IMR-90 (cell line): ENCODE results near the gene DHX34. TPM values are rescaled to one million over a fixed set of nuclear protein-coding genes. Genes with fewer than 3 reads are reported as not detected.
A peak's percentile ranks its signal among the peaks of the same experiment; 100 is the strongest.

Source experiments
- ATAC-seq: fragments of 200-7000 bp; cut with Tn5 transposase; 2 replicates; pipeline ENCODE4 v1.9.1; 2020; ENCODE audit warnings: low read depth, mild to moderate bottlenecking, moderate library complexity
- BruUV-seq: library from RNA; stranded (reverse); fragments of 400-500 nt; replicated peaks from 2 replicates; lab custom pipeline; 2021; lab: Mats Ljungman, UMichigan
- CTCF ChIA-PET: fragments of 300-600 bp; formaldehyde crosslinking; extraction: SDS; loops from one replicate; lab custom pipeline; 2021; ENCODE audit warnings: antibody characterized with exemption; lab: Yijun Ruan, JAX
- POLR2A ChIA-PET: fragments of 300-600 bp; sonication (Branson Sonifier 250); formaldehyde crosslinking; loops from one replicate; lab custom pipeline; 2022; ENCODE audit warnings: antibody characterized with exemption; ENCODE audit not compliant: unreplicated experiment; lab: Charles Lee
- DNase-seq: peaks from one replicate; pipeline ENCODE4 v3.0.0; 2013
- H2AFZ ChIP-seq: replicated peaks from 2 replicates; pipeline ENCODE3; 2013; ENCODE audit warnings: low read length, mild to moderate bottlenecking; ENCODE audit not compliant: poor library complexity
- H2AK5ac ChIP-seq: 2 replicates; pipeline ENCODE4 v1.6.1; 2013; ENCODE audit warnings: low read depth, low read length, inconsistent platforms
- H2AK9ac ChIP-seq: replicated peaks from 2 replicates; pipeline ENCODE3; 2013; ENCODE audit warnings: mild to moderate bottlenecking, low read depth, low read length, moderate library complexity; ENCODE audit not compliant: poor library complexity
- H2BK120ac ChIP-seq: 2 replicates; pipeline ENCODE4 v1.6.1; 2013; ENCODE audit warnings: low read depth, low read length, inconsistent platforms
- H2BK15ac ChIP-seq: 3 replicates; pipeline ENCODE4 v1.6.1; 2013; ENCODE audit warnings: low read depth, low read length, inconsistent platforms
- H2BK20ac ChIP-seq: 2 replicates; pipeline ENCODE4 v1.6.1; 2013; ENCODE audit warnings: low read depth, mild to moderate bottlenecking, inconsistent platforms, low read length, moderate library complexity
- H2BK5ac ChIP-seq: 2 replicates; pipeline ENCODE4 v1.6.1; 2013; ENCODE audit warnings: mild to moderate bottlenecking, low read depth, low read length, inconsistent platforms; ENCODE audit not compliant: poor library complexity, severe bottlenecking
- H3K14ac ChIP-seq: replicated peaks from 2 replicates; pipeline ENCODE4 v1.6.1; 2013; ENCODE audit warnings: low read depth, low read length, inconsistent platforms
- H3K18ac ChIP-seq: 2 replicates; pipeline ENCODE4 v1.6.1; 2013; ENCODE audit warnings: low read depth, low read length, control low read depth
- H3K23ac ChIP-seq: 2 replicates; pipeline ENCODE4 v1.6.1; 2013; ENCODE audit warnings: low read depth, low read length, inconsistent platforms
- H3K27ac ChIP-seq: 2 replicates; pipeline ENCODE4 v1.5.1; 2013; ENCODE audit warnings: mild to moderate bottlenecking, control low read depth, low read length; ENCODE audit not compliant: insufficient read depth
- H3K27me3 ChIP-seq: 2 replicates; pipeline ENCODE4 v1.6.1; 2013; ENCODE audit warnings: low read length; ENCODE audit not compliant: control insufficient read depth, insufficient read depth
- H3K36me3 ChIP-seq: 2 replicates; pipeline ENCODE4 v1.6.1; 2013; ENCODE audit warnings: low read length, mixed read lengths; ENCODE audit not compliant: control insufficient read depth, insufficient read depth
- H3K4ac ChIP-seq: 2 replicates; pipeline ENCODE4 v1.6.1; 2013; ENCODE audit warnings: low read depth, low read length, inconsistent platforms
- H3K4me1 ChIP-seq: 2 replicates; pipeline ENCODE4 v1.6.1; 2013; ENCODE audit warnings: low read length, mixed read lengths; ENCODE audit not compliant: control insufficient read depth, insufficient read depth
- H3K4me2 ChIP-seq: 2 replicates; pipeline ENCODE4 v1.6.1; 2013; ENCODE audit warnings: low read depth, mild to moderate bottlenecking, control low read depth, low read length, moderate library complexity
- H3K4me3 ChIP-seq: 2 replicates; pipeline ENCODE4 v1.5.1; 2013; ENCODE audit warnings: low read depth, mild to moderate bottlenecking, control low read depth, low read length, moderate library complexity; ENCODE audit not compliant: insufficient read depth
- H3K56ac ChIP-seq: 2 replicates; pipeline ENCODE4 v1.6.1; 2013; ENCODE audit warnings: low read length, inconsistent platforms; ENCODE audit not compliant: insufficient read depth; ENCODE audit errors: extremely low read depth
- H3K79me1 ChIP-seq, 2 experiments: 2 replicates each; pipeline ENCODE4 v1.6.1; 2013; ENCODE audit warnings: low read length in 2 of 2, inconsistent platforms in 1 of 2, low read depth in 1 of 2
- H3K9ac ChIP-seq: 2 replicates; pipeline ENCODE4 v1.6.1; 2013; ENCODE audit warnings: low read depth, low read length, control low read depth
- H3K9me1 ChIP-seq: 2 replicates; pipeline ENCODE4 v1.6.1; 2013; ENCODE audit warnings: low read length, inconsistent platforms; ENCODE audit not compliant: insufficient read depth
- H3K9me3 ChIP-seq: 2 replicates; pipeline ENCODE4 v1.6.1; 2013; ENCODE audit warnings: low read length; ENCODE audit not compliant: control insufficient read depth, insufficient read depth
- H4K20me1 ChIP-seq: 2 replicates; pipeline ENCODE4 v1.6.1; 2013; ENCODE audit warnings: low read length, inconsistent platforms; ENCODE audit not compliant: insufficient read depth
- H4K5ac ChIP-seq: 2 replicates; pipeline ENCODE4 v1.6.1; 2013; ENCODE audit warnings: mild to moderate bottlenecking, low read depth, low read length, control low read depth
- H4K8ac ChIP-seq, 2 experiments: 2 replicates each; pipeline ENCODE4 v1.6.1; 2013; ENCODE audit warnings: low read depth in 2 of 2, low read length in 2 of 2, control low read depth in 1 of 2, inconsistent platforms in 1 of 2
- H4K91ac ChIP-seq: 2 replicates; pipeline ENCODE4 v1.6.1; 2013; ENCODE audit warnings: low read depth, low read length, inconsistent platforms; ENCODE audit not compliant: insufficient read depth
- BHLHE40 ChIP-seq: fragments of 150-350 bp; IDR thresholded peaks from 2 replicates; pipeline ENCODE4 v1.6.1; 2016; ENCODE audit warnings: mild to moderate bottlenecking, low read depth, low read length
- RCOR1 ChIP-seq: IDR thresholded peaks from 2 replicates; pipeline ENCODE4 v1.6.1; 2012; ENCODE audit warnings: mild to moderate bottlenecking, low read length, improper control_type of control experiment; ENCODE audit not compliant: insufficient replicate concordance
- WGBS, 2 experiments: methylation state at CpG; one replicate each; pipeline versions ENCODE4 v1.1.5 to v1.1.7; 2013; ENCODE audit warnings: missing lambda C conversion rate in 2 of 2; ENCODE audit not compliant: insufficient read length in 1 of 2; ENCODE audit errors: extremely low coverage in 2 of 2; 5-methylcytosine and 5-hydroxymethylcytosine counted together
- dilution Hi-C: fragments of 300-500 bp; cut with HindIII; formaldehyde crosslinking; loops from one replicate; pipeline ENCODE4 v1.14.3; 2018; ENCODE audit warnings: low sequenced_read_pairs; ENCODE audit not compliant: unreplicated experiment
- in situ Hi-C: fragments of 300-500 bp; cut with MboI; formaldehyde crosslinking; loops from 3 replicates; pipeline ENCODE4 v1.14.3; 2019; ENCODE audit warnings: low sequenced_read_pairs, inconsistent platforms, mixed read lengths
- intact Hi-C: fragments of 100-400 bp; cut with micrococcal nuclease; formaldehyde crosslinking; loops from 2 replicates; pipeline ENCODE4 v1.10.0; 2022
- polyA plus RNA-seq, 3 experiments: library from polyadenylated mRNA; depleted of rRNA; stranded (reverse); fragments of >200 nt; gene quantifications; 2 replicates each; pipeline ENCODE4 v1.2.3, GENCODE V29; 2012; ENCODE audit warnings: low replicate concordance in 1 of 3
- total RNA-seq: library from RNA; depleted of rRNA; stranded (reverse); fragments of >200 nt; gene quantifications from 2 replicates; pipeline ENCODE4 v1.2.3, GENCODE V29; 2012

Gene DHX34
- total and polyA plus RNA-seq, 2 of the 4 experiments (the other 2 are of a cell fraction) = 4.5 to 13.7 TPM

DNA sequence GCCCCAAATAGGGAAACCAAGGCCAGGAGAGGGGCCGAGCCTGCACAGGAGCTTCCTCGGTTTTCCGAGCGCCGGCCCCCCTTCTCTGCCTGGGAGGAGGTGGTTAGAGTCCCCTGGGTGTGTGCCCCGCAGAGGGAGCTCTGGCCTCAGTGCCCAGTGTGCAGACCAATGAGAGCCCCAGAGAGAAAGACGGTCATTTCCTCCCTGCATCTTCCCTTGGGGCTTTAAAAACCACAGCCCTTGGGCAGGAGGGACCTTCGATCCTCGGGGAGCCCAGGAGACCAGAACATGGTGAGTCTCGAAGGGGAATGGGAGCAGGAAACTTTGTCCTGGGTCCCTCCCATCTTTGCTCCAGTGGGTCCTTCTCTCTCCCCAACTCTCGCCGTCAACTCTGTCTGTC, 39.5 kb upstream of the DHX34 start, which contains the start of gene C5AR1:
C5AR1 (plus strand) TSS at position 254 of the 400 bp plus-strand sequence; CDS start at position 289, 35 bp downstream.
- no peak for ATAC-seq
- in situ Hi-C loops (no loop called here), intact Hi-C loops (loop anchor here (5.0 kb wide), 2 partner anchors 38 to 388 kb away; partner anchors contain the start of gene DHX34), dilution Hi-C loops (no loop called here)
- H3K4me1 ChIP-seq = no peaks in the 10 kb centered on the region
- H3K36me3 ChIP-seq = no peaks in the 10 kb centered on the region
- peak within 1 kb of the TSS; percentile 26; the same call in 1 of the 2 replicates for H3K4ac ChIP-seq
- no peak within 1 kb of the TSS for H3K9ac ChIP-seq
- H3K27me3 ChIP-seq = no peaks in the 10 kb centered on the region
- H2BK5ac ChIP-seq = no peak within 1 kb of the TSS
- H3K27ac ChIP-seq = no peak within 1 kb of the TSS
- 48% methylated on average over 5 of the region's 12 CpGs; no CpG with 5 or more reads in 1 of the 2 experiments for WGBS, 2 experiments
- no peak within 1 kb of the TSS for H4K91ac ChIP-seq
- 0 out of 2 replicates have a peak, but pooled peaks cover 4% of the 10 kb centered on the region for H3K9me1 ChIP-seq
- BruUV-seq = no TSS peak
- no peak within 1 kb of the TSS for H3K56ac ChIP-seq
- H3K4me2 ChIP-seq = no peak within 1 kb of the TSS
- no peak for TF ChIP-seq BHLHE40
- no peak for TF ChIP-seq RCOR1
- H3K79me1 ChIP-seq = no peaks in the 10 kb centered on the region
- no peak within 1 kb of the TSS for H2BK20ac ChIP-seq
- no peak within 1 kb of the TSS for H3K23ac ChIP-seq
- no peak within 1 kb of the TSS for H2BK15ac ChIP-seq
- ChIA-PET CTCF (interaction anchor here (1.3 kb wide), 1 partner anchor 81 kb away, joined by 4 read pairs; no protein-coding TSS in a partner anchor), POLR2A (no interaction called here)
- H2AK5ac ChIP-seq = no peak within 1 kb of the TSS
- H3K9me3 ChIP-seq = no peaks in the 10 kb centered on the region
- H3K18ac ChIP-seq = no peak within 1 kb of the TSS
- no peaks in the 10 kb centered on the region for H4K20me1 ChIP-seq
- H2BK120ac ChIP-seq = peak within 1 kb of the TSS; percentile 31; the same call in 1 of the 2 replicates
- no peak within 1 kb of the TSS for H2AK9ac ChIP-seq
- no peak within 1 kb of the TSS for H4K5ac ChIP-seq
- no peak within 1 kb of the TSS for H3K14ac ChIP-seq
- DNase-seq = no peak
- H4K8ac ChIP-seq = no peak within 1 kb of the TSS
- H2AFZ ChIP-seq = peak within 1 kb of the TSS; percentile 23
- H3K4me3 ChIP-seq = no peak within 1 kb of the TSS
